HEK293 (cell line): ENCODE results near the gene STIL.

ENCODE experiments used
- ZNF660 ChIP-seq: fragments of 450-650 bp; IDR thresholded peaks from 2 replicates; pipeline ENCODE4 v1.5.1; 2018; ENCODE audit warnings: missing biosample characterization, mild to moderate bottlenecking, missing genetic modification characterization
- ZNF768 ChIP-seq: fragments of 450-650 bp; formaldehyde crosslinking; IDR thresholded peaks from 2 replicates; pipeline ENCODE4 v1.5.1; 2018; ENCODE audit warnings: missing biosample characterization, mild to moderate bottlenecking, missing genetic modification characterization
- TF ChIP-seq, protein P1 (sequence below): fragments of 450-650 bp; formaldehyde crosslinking; IDR thresholded peaks from 2 replicates; pipeline ENCODE4 v1.5.1; 2016; ENCODE audit warnings: missing biosample characterization, missing genetic modification characterization

GRCh38 chr1:47362828-47363227, 48.9 kb upstream of the STIL start:
- TF ChIP-seq, protein P1, sequence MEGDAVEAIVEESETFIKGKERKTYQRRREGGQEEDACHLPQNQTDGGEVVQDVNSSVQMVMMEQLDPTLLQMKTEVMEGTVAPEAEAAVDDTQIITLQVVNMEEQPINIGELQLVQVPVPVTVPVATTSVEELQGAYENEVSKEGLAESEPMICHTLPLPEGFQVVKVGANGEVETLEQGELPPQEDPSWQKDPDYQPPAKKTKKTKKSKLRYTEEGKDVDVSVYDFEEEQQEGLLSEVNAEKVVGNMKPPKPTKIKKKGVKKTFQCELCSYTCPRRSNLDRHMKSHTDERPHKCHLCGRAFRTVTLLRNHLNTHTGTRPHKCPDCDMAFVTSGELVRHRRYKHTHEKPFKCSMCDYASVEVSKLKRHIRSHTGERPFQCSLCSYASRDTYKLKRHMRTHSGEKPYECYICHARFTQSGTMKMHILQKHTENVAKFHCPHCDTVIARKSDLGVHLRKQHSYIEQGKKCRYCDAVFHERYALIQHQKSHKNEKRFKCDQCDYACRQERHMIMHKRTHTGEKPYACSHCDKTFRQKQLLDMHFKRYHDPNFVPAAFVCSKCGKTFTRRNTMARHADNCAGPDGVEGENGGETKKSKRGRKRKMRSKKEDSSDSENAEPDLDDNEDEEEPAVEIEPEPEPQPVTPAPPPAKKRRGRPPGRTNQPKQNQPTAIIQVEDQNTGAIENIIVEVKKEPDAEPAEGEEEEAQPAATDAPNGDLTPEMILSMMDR (tag by site-specific recombination), result no peak
- TF ChIP-seq ZNF660 (tag by site-specific recombination) (no peak), ZNF768 (tag by site-specific recombination) (no peak)
